ENCODE data around the gene LRATD1. TPM values are rescaled to one million over a fixed set of nuclear protein-coding genes. Genes with fewer than 3 reads are reported as not detected.

The LRATD1 gene
- total RNA-seq, 2 experiments from 2014 or later, result not detected

GRCh38 chr2:14642499-14642898 is 10.0 kb downstream of the LRATD1 start:
- H3K27ac Mint-ChIP-seq, result no peak overlapping the region
- no peaks in the 10 kb centered on the region for H3K9me3 Mint-ChIP-seq

GRCh38 chr2:14647714-14648113 is 15.2 kb downstream of the LRATD1 start:
- Histone ChIP-seq H3K27ac (ENCODE audit: low read depth in 1 of 2, low read length in 2 of 2) (no peak overlapping the region), H3K36me3 (ENCODE audit: insufficient read depth, low read length) (no peaks in the 10 kb centered on the region), H3K4me1 (ENCODE audit: insufficient read depth, low read length) (no peaks in the 10 kb centered on the region), H3K27me3 (ENCODE audit: control insufficient read depth in 1 of 2, insufficient read depth in 2 of 2, low read length in 2 of 2) (no peaks in the 10 kb centered on the region), H3K4me3 (ENCODE audit: low read length) (no peak overlapping the region), H3K9me3 (ENCODE audit: control insufficient read depth in 1 of 2, insufficient read depth in 1 of 2, low read length in 2 of 2) (no peaks in the 10 kb centered on the region)
- Mint-ChIP-seq H3K27me3 (no peaks in the 10 kb centered on the region), H3K9me3 (no peaks in the 10 kb centered on the region), H3K27ac (no peak overlapping the region), H3K4me1 (ENCODE audit: low read depth) (no peaks in the 10 kb centered on the region), H3K36me3 (ENCODE audit: low read depth) (no peaks in the 10 kb centered on the region), H3K4me3 (no peak overlapping the region)
- intact Hi-C loops (cut with DNase I, micrococcal nuclease), result no loop called here
- CTCF ChIA-PET, result no interaction called here
- TF ChIP-seq CTCF (IDR thresholded peaks at IDR 0.05), result no peak
- POLR2A ChIA-PET, result no interaction called here
- no peak for DNase-seq
- ATAC-seq (ENCODE audit: poor library complexity), result no peak

More at GRCh38 chr2:14642499-14642898, 10.0 kb downstream of the LRATD1 start:
- ATAC-seq (ENCODE audit: poor library complexity), result no peak
- no peak for TF ChIP-seq CTCF (IDR thresholded peaks at IDR 0.05)
- peaks cover 19% of the 10 kb centered on the region for H3K27me3 Mint-ChIP-seq
- ChIA-PET CTCF (no interaction called here), POLR2A (no interaction called here)
- Histone ChIP-seq H3K4me3 (ENCODE audit: low read length) (no peak overlapping the region), H3K36me3 (ENCODE audit: insufficient read depth, low read length) (no peaks in the 10 kb centered on the region), H3K27ac (ENCODE audit: low read depth in 1 of 2, low read length in 2 of 2) (no peak overlapping the region), H3K4me1 (ENCODE audit: insufficient read depth, low read length) (no peaks in the 10 kb centered on the region), H3K27me3 (ENCODE audit: control insufficient read depth in 1 of 2, insufficient read depth in 2 of 2, low read length in 2 of 2) (no peaks in the 10 kb centered on the region), H3K9me3 (ENCODE audit: control insufficient read depth in 1 of 2, insufficient read depth in 1 of 2, low read length in 2 of 2) (no peaks in the 10 kb centered on the region)
- no peak overlapping the region for H3K4me3 Mint-ChIP-seq
- no peaks in the 10 kb centered on the region for H3K4me1 Mint-ChIP-seq (ENCODE audit: low read depth)
- intact Hi-C loops (cut with DNase I, micrococcal nuclease), result no loop called here
- DNase-seq, result no peak
- no peaks in the 10 kb centered on the region for H3K36me3 Mint-ChIP-seq (ENCODE audit: low read depth)

GRCh38 chr2:14650066-14650465 is 17.5 kb downstream of the LRATD1 start:
- Mint-ChIP-seq H3K27me3 (no peaks in the 10 kb centered on the region), H3K36me3 (ENCODE audit: low read depth) (no peaks in the 10 kb centered on the region), H3K9me3 (no peaks in the 10 kb centered on the region), H3K4me1 (ENCODE audit: low read depth) (no peaks in the 10 kb centered on the region), H3K4me3 (no peak overlapping the region), H3K27ac (no peak overlapping the region)
- no peaks in the 10 kb centered on the region for H3K4me1 ChIP-seq (ENCODE audit: insufficient read depth, low read length)
- H3K9me3 ChIP-seq (ENCODE audit: control insufficient read depth in 1 of 2, insufficient read depth in 1 of 2, low read length in 2 of 2), result no peaks in the 10 kb centered on the region
- POLR2A ChIA-PET, result no interaction called here
- ATAC-seq (ENCODE audit: poor library complexity) (no peak), DNase-seq (no peak)
- CTCF ChIA-PET, result no interaction called here
- intact Hi-C loops (cut with DNase I, micrococcal nuclease), result no loop called here
- H3K4me3 ChIP-seq (ENCODE audit: low read length), result no peak overlapping the region
- no peak overlapping the region for H3K27ac ChIP-seq (ENCODE audit: low read depth in 1 of 2, low read length in 2 of 2)
- no peak for TF ChIP-seq CTCF (IDR thresholded peaks at IDR 0.05)
- H3K27me3 ChIP-seq (ENCODE audit: control insufficient read depth in 1 of 2, insufficient read depth in 2 of 2, low read length in 2 of 2), result no peaks in the 10 kb centered on the region
- H3K36me3 ChIP-seq (ENCODE audit: insufficient read depth, low read length), result no peaks in the 10 kb centered on the region

All from CD4-positive, alpha-beta T cell (primary cell).